Rectal smooth muscle tissue (tissue), 1 donor: ENCODE measurements around the gene C1orf116.
"Not testable (repeated sequence)": the region's sequence is repeated elsewhere in the genome, so short reads cannot be mapped to it uniquely, and the experiment has no call there.

Experiments used
- H3K27ac ChIP-seq: one replicate; pipeline ENCODE4 v1.7.0; 2013; ENCODE audit warnings: low read depth, low read length, inconsistent platforms
- H3K27me3 ChIP-seq: one replicate; pipeline ENCODE4 v1.7.0; 2013; ENCODE audit warnings: low read length; ENCODE audit not compliant: control insufficient read depth, insufficient read depth
- H3K36me3 ChIP-seq: one replicate; pipeline ENCODE4 v1.7.0; 2013; ENCODE audit warnings: low read length; ENCODE audit not compliant: control insufficient read depth, insufficient read depth
- H3K4me1 ChIP-seq: one replicate; pipeline ENCODE4 v1.7.0; 2013; ENCODE audit warnings: low read length; ENCODE audit not compliant: control insufficient read depth, insufficient read depth
- H3K4me3 ChIP-seq: one replicate; pipeline ENCODE4 v1.7.0; 2013; ENCODE audit warnings: low read length
- H3K9ac ChIP-seq: one replicate; pipeline ENCODE4 v1.7.0; 2013; ENCODE audit warnings: low read length

C1orf116 gene

DNA sequence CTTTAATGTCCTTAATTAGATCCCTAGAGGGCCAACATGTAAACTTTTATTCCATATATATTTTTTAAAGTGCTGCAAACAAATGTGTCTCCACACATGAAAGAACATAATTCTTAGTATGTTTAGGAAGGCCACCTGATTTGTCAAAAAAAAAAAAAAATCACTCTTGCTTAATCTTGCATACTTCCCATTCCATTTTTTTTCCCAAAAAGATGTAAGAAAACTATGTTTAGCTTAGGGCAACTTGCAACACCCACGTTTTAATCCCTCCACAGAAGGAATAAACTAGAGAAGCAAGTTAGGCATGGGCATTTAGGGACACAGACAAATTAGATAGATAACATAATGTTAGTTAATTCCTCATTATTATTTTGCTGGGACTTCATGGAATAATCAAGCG is 12.9 kb upstream of the C1orf116 start:
- no peak overlapping the region for H3K27ac ChIP-seq
- peaks cover 7% of the 10 kb centered on the region for H3K36me3 ChIP-seq
- peaks cover 9% of the 10 kb centered on the region for H3K4me1 ChIP-seq
- H3K9ac ChIP-seq = no peak overlapping the region
- H3K27me3 ChIP-seq = no peaks in the 10 kb centered on the region
- H3K4me3 ChIP-seq = no peak overlapping the region

DNA sequence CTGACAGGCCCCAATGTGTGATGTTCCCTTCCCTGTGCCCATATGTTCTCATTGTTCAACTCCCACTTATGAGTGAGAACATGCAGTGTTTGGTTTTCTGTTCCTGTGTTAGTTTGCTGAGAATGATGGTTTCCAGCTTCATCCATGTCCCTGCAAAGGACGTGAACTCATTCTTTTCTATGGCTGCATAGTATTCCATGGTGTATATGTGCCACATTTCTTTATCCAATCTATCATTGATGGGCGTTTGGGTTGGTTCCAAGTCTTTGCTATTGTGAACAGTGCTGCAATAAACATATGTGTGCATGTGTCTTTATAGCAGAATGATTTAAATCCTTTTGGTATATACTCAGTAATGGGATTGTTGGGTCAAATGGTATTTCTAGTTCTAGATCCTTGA is 8.8 kb upstream of the C1orf116 start:
- H3K27ac ChIP-seq, H3K9ac ChIP-seq, H3K4me3 ChIP-seq, H3K4me1 ChIP-seq, H3K36me3 ChIP-seq, H3K27me3 ChIP-seq: not testable (repeated sequence)

DNA sequence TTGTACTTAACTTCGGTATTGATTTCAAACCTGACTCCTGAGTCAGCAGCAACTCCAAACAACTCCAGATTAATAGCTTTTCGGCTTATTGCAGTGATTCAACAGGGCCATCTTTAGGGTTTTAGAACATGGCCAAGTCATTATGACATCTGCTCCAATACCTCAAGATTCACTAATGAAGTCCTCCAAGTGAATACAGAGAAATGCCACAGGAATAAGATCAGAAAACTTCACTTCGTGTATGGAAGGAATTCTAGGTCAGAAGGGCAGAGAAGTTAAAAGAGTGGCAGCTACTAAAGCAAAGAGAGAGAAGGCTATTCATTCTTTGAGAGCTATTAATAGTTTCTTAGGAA is 7.6 kb upstream of the C1orf116 start:
- Histone ChIP-seq H3K4me1 (no peaks in the 10 kb centered on the region), H3K9ac (no peak overlapping the region), H3K27ac (no peak overlapping the region), H3K27me3 (no peaks in the 10 kb centered on the region), H3K36me3 (no peaks in the 10 kb centered on the region), H3K4me3 (no peak overlapping the region)

DNA sequence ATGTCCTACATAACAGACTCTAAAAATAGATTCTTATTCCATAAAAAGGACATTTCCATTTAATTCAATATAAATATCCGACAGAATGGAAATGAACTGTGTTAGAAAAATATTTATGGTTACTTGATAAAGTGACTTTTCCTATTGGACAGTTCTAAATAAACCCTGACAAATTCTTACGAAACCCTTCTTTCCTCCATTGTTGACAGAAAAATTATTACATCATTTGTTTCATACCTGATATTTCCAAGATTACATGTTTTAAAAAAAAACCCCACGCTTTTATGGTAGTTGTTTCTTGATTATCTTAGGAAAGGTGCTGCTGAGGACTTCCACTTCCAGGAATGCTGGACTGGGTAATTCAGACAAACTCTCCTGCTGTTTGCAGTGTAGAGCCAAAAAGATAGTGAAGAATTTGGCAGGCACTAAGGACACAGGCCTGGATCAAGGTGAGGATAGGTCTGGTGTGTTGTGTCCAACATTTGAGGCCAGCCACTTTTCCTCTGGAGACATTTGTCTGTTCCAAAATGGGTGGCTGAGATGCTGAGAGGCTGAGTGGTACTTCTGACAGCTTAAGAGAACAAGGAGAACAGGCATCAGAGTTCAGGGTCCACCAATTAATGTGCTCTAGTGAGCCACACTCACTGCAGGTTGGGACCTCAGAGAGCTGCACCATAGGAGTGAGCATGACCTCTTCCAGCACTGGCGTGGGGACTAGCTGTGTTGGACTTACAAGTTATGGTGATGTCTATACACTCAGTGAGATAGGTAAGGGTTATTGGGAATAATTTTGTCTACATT is 7.0 kb upstream of the C1orf116 start:
- Histone ChIP-seq H3K9ac (no peak overlapping the region), H3K4me3 (no peak overlapping the region), H3K36me3 (no peaks in the 10 kb centered on the region), H3K4me1 (no peaks in the 10 kb centered on the region), H3K27ac (no peak overlapping the region), H3K27me3 (no peaks in the 10 kb centered on the region)

DNA sequence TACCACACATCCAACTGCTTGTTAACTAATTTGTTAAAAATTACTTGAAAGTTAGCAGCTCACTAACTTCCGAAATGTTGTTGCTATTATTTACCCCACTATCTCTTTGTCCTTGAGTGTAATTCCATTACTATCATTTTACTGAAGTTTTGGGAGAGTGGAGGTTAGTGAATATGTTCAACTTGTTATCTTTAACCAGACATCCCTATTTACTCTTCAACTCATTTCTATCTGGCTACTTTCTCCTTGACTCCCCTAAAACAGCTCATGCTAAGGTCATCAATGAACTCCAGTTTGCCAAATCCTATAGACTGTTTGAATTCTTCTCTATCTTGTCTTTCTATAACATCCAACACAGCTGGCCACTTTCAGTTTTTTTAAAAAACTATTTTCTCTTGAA is 4.3 kb upstream of the C1orf116 start:
- no peaks in the 10 kb centered on the region for H3K4me1 ChIP-seq
- no peak overlapping the region for H3K27ac ChIP-seq
- H3K36me3 ChIP-seq = no peaks in the 10 kb centered on the region
- no peak overlapping the region for H3K9ac ChIP-seq
- no peak overlapping the region for H3K4me3 ChIP-seq
- H3K27me3 ChIP-seq = no peaks in the 10 kb centered on the region

DNA sequence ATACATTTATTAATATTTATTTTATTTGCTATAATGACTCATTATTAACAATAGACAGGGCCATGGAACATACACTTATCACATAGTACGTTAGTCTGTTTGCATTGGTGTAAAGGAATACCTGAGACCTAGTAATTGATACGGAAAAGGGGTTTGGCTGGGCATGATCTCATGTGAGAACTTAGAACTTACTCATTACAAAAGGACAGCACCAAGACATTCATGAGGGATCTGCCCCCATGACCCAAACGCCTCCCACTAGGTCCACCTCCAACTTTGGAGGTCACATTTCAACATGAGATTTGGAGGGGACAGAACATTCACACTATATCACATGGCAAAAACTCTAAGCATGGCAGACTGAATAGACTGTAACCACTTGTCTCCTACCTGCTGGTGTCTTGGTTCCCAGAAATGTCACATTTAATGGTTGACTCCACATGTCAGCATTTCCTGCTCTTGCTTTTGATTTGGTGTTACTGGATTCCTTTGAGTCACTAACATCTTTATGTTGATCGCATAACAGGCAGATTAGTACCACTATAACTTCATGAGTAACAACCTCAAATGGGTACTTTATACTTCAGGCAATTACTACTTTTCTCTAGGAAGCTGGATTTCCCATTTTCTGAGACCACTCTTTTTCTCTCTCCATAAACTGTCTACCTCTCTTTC is 3.5 kb upstream of the C1orf116 start:
- Histone ChIP-seq H3K36me3 (no peaks in the 10 kb centered on the region), H3K9ac (no peak overlapping the region), H3K4me3 (no peak overlapping the region), H3K4me1 (no peaks in the 10 kb centered on the region), H3K27me3 (no peaks in the 10 kb centered on the region), H3K27ac (no peak overlapping the region)

DNA sequence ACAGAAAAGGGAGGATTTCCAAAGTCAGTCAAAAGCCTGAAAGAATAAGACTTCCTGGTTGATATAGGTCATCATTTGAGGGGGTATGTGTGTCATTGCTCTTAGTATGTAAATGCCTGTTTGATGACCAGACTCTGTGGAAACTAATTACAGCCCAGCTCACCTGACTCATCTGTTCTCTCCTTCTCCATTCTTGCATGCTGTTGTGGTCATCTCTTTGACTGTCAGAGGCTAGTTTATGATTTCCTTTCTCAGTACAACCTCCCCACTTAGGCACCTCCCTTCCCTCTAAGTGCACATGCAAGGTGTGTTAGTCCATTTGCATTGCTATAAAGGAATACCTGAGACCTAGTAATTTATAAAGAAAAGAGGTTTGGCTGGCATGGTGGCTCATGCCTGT is 2.4 kb upstream of the C1orf116 start:
- H3K27ac ChIP-seq = no peak overlapping the region
- no peaks in the 10 kb centered on the region for H3K27me3 ChIP-seq
- H3K4me1 ChIP-seq = no peaks in the 10 kb centered on the region
- no peak overlapping the region for H3K9ac ChIP-seq
- no peak overlapping the region for H3K4me3 ChIP-seq
- no peaks in the 10 kb centered on the region for H3K36me3 ChIP-seq

DNA sequence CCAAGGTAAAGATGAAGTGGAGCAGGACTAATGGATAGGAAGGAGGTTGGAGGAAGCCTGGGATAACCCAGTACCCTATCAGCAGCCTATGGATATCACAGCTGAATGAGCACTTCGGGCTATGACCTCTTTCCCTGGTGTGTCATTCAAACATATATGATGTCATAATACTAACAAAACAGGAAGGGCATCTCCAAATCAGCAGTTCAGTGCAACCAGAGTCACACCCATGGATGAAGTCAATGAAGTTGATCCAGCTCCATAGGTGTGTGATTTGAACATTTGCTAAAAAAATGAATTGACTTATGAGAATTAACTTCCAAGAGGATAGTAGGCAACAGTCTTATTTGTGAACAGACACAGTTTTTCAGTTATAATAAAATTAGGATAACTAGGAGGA is 1.7 kb upstream of the C1orf116 start:
- H3K27me3 ChIP-seq = no peaks in the 10 kb centered on the region
- no peaks in the 10 kb centered on the region for H3K4me1 ChIP-seq
- no peak overlapping the region for H3K4me3 ChIP-seq
- H3K9ac ChIP-seq = no peak overlapping the region
- no peak overlapping the region for H3K27ac ChIP-seq
- no peaks in the 10 kb centered on the region for H3K36me3 ChIP-seq

DNA sequence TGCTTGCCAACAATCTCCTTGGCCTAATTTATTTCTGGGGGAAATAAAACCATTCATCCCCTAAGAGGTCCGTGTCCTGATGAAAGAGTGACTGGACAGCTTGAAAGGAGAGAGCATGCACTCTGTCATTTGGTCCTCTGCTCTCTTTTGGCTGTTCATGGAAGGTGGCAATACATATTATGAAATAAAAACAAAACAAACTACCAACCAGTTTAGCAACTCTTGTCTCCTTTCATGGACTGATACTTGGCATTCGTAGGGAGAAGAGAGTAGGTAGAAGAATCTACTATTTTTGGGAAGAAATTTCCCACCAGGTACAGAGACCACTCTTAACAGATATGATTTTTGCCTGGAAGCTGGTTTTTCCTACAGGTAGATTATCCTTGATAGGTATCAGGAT is 746 bp upstream of the C1orf116 start:
- no peaks in the 10 kb centered on the region for H3K4me1 ChIP-seq
- H3K27ac ChIP-seq = no peak overlapping the region
- no peak overlapping the region for H3K4me3 ChIP-seq
- no peaks in the 10 kb centered on the region for H3K27me3 ChIP-seq
- no peaks in the 10 kb centered on the region for H3K36me3 ChIP-seq
- H3K9ac ChIP-seq = no peak overlapping the region

DNA sequence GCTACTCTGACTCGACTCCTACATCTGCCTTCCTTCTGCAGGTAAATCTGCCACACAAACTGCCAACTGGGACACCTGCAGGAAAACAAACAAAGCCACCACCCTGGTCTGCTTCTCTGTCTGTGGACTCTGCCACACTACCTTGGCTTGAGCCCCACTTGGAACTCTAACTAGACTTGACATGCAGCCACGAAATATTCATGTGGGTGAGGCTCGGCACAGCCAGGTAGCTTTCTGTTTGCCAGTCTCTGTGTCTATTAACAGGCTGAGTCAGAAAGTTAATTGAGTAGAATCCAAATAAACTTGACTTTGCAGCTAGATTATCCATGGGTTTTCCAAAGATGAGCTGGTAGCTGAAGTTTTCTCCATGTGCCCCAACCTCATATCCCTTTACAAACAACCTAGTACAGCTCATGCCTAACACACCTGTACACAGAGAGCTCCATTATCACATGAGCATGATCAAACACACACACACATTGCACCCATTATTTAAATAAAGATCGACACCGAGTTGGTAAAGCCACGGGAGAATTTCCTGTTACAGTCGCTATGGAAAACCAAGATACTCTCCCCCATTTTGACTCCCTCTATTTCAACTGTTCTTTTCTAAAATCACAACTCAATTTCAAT is 808 bp downstream of the C1orf116 start:
- no peak overlapping the region for H3K27ac ChIP-seq

DNA sequence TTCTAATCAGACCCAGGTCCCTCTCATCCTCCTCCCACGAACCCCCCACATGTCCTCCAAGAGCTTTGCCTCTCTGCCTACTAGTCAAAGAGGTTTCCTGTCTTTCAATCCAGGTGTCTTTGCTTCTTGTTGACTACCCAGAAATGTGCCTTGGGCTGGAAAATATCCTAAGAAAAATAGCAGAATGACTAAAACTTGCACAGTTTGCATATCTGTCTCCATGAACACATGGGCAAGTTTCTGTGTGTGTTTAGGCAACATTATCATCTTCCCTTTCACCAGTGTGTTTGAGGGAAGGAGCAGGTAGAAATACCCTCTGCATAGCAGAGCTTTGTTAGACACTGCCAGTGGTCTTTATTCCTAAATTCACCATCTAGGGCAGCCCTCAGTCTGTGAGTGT is 1.5 kb downstream of the C1orf116 start:
- Histone ChIP-seq H3K9ac (no peak overlapping the region), H3K4me1 (no peaks in the 10 kb centered on the region), H3K27me3 (no peaks in the 10 kb centered on the region), H3K4me3 (peak overlapping the region; percentile 38), H3K36me3 (no peaks in the 10 kb centered on the region), H3K27ac (no peak overlapping the region)

More for the DNA sequence above, 808 bp downstream of the C1orf116 start:
- no peak overlapping the region for H3K9ac ChIP-seq
- H3K27me3 ChIP-seq = no peaks in the 10 kb centered on the region
- H3K4me1 ChIP-seq = no peaks in the 10 kb centered on the region
- no peaks in the 10 kb centered on the region for H3K36me3 ChIP-seq
- peak overlapping the region; percentile 38 for H3K4me3 ChIP-seq

DNA sequence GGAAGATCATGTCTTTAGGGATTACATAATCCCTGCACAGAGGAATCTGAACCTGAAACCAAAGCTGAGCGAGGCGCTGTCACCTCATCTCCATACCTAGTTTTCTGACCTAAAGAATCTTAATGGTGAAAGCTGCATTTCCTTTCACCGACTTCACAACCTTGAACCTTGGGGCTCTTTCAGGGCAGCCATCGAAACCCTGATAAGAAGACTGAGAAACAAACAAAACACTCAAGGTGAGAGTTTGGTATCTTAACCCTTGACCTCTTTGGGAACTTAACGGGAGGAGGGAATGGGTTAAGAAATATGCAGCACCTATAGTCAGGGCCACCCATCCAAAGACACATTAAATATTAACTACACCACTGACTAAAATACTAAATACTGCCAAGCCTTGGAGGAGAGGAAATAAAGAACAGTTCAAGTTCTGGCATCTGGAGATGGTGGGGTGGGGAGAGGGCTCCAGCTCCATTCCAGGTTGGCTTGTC is 2.0 kb downstream of the C1orf116 start:
- no peaks in the 10 kb centered on the region for H3K27me3 ChIP-seq
- no peak overlapping the region for H3K27ac ChIP-seq
- no peaks in the 10 kb centered on the region for H3K36me3 ChIP-seq
- H3K9ac ChIP-seq = no peak overlapping the region
- H3K4me1 ChIP-seq = peaks cover 3% of the 10 kb centered on the region
- peak overlapping the region; percentile 38 for H3K4me3 ChIP-seq
